Left kidney (tissue), 2 donors: ENCODE data around the gene DIP2A. TPM values are rescaled to one million over a fixed set of nuclear protein-coding genes. Genes with fewer than 3 reads are reported as not detected.
"Not testable (repeated sequence)": the region's sequence is repeated elsewhere in the genome, so short reads cannot be mapped to it uniquely, and the experiment has no call there.

Experiments
- DNase-seq: peaks from one replicate; pipeline ENCODE4 v3.0.0-alpha.2; 2013
- polyA plus RNA-seq: library from polyadenylated mRNA; unstranded; fragments of 120-200 nt; gene quantifications from one replicate; pipeline ENCODE4 v1.2.1, GENCODE V29; 2013; ENCODE audit not compliant: insufficient read length

The DIP2A gene
- polyA plus RNA-seq, 1 donor = 52.4 TPM

DNA sequence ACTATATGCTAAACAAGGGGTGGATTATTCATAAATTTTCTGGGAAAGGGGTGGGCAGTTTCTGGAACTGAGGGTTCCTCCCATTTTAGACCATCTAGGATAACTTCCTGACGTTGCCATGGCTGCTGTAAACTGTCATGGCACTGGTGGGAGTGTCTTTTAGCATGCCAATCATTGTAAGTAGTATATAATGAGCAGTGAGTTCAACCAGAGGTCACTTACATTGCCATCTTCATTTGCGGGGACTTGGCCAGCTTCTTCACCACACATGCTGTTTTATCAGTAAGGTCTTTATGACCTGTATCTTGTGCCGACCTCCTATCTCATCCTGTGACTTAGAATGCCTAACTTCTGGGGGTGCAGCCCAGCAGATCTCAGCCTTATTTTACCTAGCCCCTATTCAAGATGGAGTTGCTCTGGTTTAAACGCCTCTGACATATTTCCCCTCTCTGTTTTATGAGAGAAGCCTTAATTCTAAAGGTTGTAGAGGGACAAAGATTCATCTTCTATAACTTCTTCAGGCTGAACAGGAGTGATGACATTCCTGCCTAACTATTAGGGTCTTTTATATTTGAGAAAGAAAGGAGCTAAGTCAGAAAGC, 60.4 kb downstream of the DIP2A start:
- no peak for DNase-seq

DNA sequence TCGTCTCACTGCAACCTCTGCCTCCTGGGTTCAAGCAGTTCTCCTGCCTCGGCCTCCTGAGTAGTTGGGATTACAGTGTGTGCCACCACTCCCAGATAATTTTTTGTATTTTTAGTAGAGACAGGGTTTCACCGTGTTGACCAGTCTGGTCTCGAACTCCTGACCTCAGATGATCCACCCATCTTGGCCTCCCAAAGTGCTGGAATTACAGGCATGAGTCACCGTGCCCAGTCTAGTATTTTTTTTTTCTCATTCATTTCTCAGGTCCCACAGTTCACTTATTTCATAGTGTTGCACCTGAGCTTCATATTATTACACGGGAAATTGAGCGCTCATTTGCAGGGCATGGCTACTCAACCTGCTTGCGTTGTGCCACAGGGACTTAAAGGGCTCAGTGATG, 68.7 kb downstream of the DIP2A start:
- DNase-seq = not testable (repeated sequence)

DNA sequence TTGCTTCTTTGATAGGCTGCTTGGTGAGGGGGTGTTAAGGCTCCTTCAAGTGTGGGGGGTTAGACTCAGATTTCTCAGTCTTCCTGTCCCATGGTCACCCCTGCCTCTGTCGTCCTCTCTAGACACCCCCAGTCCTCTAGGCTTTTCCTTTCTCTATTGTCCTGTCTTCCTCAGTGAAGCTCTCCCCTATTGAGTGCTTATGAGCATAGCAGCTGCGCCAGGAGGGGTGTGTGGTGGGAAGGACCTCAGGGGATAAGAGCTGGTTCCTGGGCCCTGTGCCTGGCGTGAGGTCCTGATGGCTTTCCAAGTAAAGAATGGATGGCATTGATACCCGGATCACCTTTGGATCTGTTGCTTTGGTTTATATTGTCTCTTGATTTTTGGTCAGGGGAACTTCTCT, 69.1 kb downstream of the DIP2A start:
- no peak for DNase-seq

DNA sequence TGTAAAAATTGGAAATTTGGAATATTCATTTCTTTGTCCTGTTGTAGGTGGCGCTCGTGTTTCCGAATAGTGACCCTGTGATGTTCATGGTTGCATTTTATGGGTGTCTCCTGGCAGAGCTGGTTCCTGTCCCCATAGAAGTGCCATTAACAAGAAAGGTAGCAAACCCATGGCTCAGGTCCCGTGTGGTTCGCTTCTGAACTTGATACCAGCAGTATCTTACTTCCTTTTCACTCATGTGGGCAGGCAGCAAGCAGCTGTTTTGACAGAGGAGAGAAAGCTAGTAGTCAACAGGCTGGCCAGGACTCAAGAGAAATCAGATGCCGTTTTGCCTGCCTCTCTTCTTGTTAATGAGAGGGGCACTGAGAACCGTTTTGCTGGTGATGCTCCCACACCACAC, 73.4 kb downstream of the DIP2A start:
- no peak for DNase-seq

DNA sequence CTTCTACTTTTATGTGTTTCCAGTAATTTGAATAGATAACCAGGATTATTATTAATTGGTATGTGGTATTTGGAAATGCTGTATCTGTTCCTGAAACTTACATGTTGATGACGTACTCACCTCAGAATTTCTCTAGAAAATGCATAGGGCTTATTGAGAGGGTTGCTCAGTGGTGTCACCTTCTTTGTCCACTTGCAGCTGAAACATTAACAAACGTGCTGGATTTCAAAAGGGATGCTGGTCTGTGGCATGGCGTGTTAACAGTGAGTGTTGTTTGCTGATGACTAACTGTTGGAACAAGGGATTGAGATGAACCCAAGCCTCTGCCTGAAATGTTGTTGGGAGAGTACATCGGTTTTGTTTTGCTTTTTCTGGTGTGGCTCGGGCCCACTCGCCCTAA, 78.3 kb downstream of the DIP2A start:
- no peak for DNase-seq

DNA sequence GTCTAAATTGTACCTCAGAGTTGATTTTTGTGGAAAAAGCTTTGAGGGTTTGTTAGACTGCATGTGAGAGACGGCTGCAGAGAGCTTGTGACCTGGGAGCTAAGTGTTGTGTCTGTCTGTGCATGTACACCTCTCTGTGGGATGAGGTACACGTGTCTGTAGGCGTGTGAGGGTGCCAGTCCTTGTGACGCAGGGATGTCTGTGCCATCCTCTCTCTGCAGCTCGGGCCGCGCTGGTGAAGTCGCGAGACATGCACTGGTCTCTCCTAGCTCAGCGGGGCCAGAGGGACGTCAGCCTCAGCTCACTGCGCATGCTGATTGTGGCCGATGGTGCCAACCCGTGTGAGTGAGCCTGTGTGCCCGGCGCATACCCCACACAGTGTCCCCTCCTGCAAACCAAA, 79.6 kb downstream of the DIP2A start:
- no peak for DNase-seq

DNA sequence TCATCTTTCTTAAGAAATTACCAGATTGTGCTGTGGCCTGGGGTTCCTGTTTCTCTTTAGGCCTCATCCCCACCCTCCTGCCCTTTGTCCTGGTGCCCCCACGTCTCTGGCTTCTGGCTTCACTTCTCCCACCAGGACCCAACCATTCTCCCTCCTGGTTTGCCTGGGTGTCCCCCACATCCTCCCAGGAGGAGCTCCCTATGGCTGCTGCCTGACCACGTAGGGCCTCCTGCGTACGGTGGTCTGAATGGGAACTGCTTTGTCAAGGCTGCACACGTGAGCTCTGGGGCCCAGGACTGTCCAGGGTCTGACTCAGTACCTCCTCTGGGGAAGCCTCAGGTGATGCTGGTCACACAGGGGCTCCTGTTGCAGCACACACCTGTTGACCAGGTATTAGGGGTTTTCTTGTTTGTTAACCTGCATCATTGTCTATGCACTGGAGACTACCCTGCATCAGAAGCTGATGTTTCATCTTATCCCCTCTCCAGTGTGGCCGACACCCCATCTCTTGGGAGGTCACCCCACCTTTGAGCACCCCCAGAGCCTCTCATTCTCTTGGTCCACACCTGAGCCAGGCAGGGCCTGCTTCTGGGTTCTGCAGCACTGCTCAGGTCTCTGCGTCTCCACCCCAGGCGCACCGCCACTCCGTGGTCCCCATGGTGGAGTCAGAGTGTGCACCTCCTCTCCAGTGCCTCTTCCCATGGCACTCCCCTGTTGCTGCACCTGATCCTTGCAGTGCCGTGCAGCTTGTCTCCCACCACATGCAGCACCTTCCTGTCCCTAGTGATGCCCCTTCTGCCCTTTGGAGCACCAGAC, 80.4 kb downstream of the DIP2A start:
- DNase-seq = no peak

DNA sequence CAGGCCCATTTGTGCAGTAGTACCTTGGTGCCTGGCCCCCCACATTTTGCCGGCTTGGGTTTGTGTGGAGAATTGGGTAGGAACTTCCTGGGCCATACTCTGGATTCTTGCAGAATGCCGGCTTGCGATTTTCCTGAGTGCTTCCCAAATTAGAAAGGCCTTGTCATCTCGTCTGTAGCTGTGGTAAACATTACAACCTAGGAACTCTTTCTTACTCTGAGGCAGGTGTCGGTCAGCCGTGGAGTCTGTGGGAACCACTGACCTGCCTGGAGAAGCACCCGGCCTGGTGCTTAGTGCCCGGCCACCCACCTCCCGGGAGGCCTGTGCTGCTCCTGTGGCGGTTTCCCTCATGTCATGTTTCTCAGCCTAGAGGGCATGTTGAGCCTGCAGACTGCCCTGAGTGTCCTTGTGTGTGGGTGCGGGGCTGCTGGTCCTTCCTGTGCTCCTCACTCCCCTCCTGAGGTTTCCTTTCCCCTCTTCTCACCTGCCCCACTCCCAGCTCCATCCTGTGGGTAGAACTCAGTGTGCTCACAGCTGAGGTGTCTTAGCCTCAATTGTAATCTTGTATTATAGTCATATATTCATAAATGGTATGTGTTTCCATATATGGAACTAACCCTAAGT, 81.5 kb downstream of the DIP2A start:
- DNase-seq = no peak

DNA sequence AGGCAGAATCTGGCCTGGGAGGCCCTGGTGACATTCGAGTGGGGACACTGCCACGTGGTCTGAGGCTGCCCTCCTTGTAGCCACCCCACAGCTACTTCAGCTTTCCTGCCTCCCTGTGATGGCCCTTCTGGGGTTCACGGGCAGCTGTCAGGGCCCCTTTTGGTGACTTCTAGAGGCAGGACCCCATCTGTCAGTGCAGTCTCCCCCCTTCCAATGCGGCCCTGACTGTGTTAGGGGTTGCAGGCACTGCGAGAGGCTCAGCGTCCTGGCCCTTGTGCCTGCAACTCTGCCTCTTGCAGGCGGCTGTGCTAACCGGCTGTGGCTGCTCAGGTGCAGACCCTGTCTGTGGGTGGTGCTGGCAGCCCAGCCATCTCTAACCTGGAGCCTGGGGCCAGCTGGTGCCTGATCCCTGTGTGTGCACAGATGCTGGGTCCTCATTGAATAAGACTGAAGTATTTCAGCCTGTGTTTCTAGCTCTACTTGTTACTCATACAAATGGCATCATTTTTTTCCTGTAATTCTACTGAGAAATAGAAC, 84.0 kb downstream of the DIP2A start:
- no peak for DNase-seq

DNA sequence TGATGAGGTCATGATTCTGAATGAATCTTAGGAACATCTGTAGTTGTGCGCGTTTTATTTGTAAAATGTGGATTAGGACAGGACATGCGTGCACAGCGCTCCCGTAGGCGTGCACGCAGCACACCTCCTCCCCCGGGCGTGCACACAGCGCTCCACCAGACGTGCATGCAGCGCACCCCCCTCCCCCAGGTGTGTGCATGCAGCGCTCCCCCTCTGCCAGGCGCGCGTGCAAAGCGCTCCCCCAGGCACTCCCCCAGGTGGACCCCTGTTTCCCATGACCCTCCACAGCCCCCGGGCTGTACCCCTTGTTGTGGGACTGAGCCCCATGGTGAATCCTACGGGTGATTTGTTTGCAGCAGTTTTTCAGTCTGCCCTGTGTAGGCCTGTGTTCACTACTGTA, 84.6 kb downstream of the DIP2A start:
- DNase-seq = no peak

DNA sequence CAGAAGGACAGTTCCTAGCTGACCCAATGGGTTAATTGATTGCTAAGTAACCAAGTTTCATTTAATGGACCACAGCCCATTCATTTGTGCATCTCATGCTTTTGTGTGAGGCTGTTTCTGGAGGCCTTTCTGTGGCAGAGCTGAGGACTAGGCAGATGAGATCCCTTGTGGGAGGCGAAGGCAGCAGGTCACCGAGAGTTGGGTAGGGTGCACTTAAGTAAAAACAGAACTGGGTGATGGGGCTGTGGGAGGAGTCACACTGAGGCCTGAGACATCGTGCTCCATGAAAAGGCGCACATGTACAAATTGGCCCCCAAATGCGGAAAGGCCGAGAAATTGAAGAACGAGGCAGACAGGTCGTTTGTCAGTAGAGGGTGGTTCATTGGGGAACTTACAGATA, 85.3 kb downstream of the DIP2A start:
- no peak for DNase-seq

DNA sequence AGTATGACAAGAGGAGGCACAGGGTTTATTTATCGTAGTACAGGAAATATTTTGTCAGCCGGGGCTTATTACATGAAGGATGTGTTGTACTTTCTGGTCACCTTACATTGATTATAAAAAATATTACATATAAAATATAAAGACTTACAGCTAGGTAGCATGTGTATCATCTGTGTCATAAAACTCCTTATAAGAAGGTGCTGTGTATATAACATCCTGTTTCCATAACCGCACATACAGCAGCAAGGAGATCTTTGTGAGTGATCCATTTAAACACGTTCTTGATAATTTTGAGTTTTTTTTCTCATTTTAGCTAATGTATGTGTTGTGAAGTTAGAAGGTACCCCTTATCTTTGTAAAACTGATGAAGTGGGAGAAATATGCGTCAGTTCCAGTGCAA, 86.1 kb downstream of the DIP2A start:
- DNase-seq = no peak

DNA sequence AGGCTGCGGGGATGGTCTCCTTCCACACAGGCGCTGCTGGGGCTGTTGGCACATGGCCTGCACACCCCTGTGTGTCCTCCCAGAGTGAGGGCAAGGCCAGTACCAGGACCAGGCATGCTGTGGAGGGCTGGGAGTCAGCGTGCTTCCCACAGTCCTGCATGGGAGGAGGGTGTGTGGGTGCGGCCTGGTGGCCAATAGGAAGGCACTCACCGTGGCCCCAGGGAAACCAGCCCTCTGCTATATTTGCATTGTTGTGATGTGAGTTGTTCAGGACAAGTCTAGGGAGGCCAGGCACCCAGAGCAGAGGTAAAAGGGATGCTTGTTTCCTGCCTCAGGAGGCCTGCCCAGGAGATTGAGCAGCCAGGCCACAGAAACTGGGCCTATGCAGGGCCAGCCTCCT, 86.7 kb downstream of the DIP2A start:
- no peak for DNase-seq

DNA sequence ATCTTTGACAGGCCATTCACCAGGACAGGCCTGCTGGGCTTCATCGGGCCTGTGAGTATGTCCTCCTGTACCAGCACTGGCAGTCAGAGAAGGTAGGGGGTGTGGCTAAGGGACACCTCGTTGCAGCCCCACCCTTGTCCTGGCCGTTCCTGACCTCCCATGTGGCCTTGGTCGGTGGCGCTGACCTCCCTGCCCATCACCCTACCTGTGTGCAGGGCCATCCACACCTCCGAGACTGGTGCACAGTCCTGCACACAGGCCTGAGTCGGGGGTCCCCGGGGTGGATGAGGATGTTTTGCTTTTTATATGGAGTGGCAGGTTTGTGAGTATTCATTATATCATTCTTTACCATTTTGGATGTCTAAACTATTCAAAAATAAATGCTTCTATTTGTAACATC, 87.2 kb downstream of the DIP2A start:
- DNase-seq = no peak

DNA sequence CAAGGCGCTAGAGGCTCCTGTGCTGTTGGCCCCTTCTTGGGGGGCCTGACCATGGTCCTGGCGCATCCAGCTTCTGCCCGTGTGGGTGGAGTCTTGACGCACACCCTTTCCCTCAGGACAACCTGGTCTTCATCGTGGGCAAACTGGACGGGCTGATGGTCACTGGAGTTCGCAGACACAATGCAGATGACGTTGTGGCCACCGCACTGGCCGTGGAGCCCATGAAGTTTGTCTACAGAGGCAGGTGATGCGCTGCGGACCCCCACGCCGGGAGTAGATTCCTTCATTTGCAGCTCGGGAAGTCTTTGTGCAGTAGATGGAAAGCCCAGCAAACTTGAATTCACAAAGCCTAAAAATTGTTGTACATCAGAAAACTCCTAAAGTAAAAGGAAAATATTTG, 88.1 kb downstream of the DIP2A start:
- no peak for DNase-seq

DNA sequence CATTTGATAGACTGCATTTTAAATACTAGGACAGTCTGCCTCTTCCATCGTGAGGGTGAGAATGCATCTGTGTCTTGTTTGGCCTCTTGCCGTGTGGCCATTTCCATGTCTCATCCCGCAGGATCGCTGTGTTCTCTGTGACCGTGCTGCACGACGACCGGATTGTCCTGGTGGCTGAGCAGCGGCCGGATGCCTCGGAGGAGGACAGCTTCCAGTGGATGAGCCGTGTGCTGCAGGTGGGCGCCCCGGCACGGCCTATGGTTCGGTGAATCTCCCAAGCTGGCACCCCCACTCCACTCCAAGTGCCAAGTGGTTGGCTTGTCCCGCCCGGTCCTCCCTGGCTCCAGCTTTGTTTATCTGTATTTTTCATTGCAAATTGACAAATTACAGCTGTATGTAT, 91.0 kb downstream of the DIP2A start:
- DNase-seq = no peak

DNA sequence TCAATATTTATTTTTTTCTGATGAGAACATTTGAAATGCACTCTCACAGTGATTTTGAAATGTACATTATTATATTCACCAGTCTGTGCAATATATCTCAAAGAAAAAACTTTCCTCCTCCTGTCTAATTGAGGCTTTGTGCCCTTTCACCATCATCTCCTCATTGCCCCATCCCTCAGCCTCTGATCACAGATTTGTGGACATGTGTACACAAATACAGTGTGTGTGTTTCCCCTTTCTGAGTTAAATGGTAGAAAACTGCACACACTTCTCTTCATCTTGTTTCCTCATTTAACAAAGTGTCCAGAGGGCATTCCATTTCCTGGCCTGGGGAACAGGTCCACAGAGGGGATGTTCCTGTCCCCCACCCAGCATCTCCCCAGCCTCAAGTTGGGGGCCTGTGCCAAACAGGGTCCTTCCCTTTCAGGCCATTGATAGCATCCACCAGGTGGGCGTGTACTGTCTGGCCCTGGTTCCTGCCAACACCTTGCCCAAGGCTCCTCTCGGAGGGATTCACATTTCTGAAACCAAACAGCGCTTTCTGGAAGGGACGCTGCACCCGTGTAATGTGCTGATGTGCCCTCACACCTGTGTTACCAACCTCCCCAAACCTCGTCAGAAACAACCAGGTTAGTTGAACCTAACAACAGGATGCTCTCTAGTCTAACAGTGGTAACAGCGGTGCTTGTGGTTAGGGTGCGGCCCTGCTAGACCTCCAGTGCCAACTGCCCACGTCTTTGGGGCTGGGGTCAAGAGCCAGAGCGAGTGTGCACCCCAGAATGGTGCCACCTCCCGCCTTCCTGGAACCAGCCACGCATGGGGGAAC, 91.6 kb downstream of the DIP2A start:
- no peak for DNase-seq

DNA sequence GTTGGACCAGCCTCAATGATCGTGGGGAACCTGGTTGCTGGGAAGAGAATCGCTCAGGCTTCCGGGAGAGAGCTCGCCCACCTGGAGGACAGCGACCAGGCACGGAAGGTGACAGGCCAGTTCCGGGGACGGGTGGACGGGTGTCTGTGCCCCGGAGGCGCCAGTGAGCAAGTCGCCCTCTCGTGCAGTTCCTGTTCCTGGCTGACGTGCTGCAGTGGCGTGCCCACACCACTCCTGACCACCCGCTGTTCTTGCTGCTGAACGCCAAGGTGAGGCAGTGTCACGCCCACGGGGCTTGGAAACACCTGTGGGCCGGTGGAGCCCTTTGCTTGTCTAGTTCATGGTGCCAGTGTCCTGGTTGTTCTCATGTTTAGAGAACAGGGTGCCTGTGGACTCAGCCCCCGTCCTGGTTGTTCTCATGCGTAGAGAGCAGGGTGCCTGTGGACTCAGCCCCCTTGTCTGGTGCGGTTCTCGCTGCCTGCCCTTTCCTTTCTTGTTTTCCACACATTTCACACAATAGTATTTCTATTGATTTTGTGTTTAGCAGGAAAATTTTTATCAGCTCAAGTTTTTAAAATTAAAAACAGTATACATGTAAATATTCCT, 93.0 kb downstream of the DIP2A start:
- DNase-seq = no peak

DNA sequence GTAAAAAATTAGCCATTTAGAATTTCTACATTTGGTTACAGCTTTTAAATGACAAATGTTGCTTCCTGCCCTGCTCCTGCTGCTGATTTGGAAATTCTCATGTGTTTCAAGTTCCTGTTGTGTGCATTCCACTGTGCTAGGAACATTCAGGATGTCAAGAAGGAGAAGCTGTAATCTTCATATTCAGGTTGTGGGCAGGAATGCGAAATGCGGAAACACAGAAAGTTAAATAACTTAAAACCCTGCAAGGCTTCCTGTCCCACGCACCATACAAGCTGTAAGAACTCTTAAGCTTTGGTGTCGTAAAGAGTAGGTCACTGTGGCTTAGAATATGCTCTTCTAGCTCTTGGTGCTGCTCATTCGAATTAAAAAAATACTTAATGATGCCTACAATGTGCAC, 93.6 kb downstream of the DIP2A start:
- no peak for DNase-seq

DNA sequence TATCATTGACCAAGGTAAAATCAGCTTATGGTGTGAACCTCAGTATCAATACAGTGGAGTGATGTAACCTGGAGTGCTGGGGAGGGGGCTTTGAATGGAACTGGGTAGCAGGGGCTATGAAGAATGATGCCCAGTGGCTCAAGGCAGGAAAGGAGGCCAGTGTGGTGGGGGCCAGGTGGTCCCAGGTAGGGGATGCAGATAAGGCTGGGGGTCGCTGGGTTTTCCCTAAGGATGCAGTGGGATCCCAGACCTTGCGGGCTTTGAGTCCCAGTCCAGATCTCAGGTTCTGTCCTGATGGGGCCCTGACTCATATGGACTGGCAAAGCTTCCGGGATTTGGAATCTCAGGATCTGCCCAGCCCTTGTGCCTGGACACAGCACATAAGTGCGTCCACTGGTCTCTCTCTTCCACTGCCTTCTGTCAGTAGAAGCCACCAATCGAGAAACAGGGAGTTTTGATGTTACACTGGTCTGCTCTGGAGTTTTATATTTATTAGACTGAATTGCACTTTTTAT, 94.2 kb downstream of the DIP2A start:
- no peak for DNase-seq

DNA sequence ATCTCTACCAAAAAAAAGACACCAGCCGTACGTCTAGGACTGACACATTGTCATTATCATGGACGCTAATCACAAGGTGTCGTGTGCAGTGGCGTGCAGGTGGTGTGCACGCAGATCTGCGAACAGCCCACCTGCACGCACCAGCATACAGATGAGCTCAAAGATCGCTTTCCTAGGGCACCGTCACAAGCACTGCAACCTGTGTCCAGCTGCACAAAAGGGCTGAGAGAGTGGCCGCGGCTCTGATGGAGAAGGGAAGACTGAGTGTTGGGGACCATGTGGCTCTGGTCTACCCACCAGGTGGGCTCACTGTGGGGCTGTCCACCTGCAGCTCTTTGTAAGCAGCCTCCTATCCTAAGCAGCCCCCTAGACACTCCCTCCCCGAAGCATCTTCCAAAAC, 95.3 kb downstream of the DIP2A start:
- no peak for DNase-seq
